Epithelial cell of prostate (primary cell): ENCODE data around the gene DNAJC6.

Experiments used
- DNase-seq: peaks from one replicate; pipeline ENCODE4 v3.0.0-alpha.2; 2011; ENCODE audit warnings: low read depth, low spot score
- H3K27ac ChIP-seq: fragments of 450-650 bp; 2 replicates; pipeline ENCODE4 v1.5.1; 2017; ENCODE audit warnings: mild to moderate bottlenecking

Gene DNAJC6

DNA sequence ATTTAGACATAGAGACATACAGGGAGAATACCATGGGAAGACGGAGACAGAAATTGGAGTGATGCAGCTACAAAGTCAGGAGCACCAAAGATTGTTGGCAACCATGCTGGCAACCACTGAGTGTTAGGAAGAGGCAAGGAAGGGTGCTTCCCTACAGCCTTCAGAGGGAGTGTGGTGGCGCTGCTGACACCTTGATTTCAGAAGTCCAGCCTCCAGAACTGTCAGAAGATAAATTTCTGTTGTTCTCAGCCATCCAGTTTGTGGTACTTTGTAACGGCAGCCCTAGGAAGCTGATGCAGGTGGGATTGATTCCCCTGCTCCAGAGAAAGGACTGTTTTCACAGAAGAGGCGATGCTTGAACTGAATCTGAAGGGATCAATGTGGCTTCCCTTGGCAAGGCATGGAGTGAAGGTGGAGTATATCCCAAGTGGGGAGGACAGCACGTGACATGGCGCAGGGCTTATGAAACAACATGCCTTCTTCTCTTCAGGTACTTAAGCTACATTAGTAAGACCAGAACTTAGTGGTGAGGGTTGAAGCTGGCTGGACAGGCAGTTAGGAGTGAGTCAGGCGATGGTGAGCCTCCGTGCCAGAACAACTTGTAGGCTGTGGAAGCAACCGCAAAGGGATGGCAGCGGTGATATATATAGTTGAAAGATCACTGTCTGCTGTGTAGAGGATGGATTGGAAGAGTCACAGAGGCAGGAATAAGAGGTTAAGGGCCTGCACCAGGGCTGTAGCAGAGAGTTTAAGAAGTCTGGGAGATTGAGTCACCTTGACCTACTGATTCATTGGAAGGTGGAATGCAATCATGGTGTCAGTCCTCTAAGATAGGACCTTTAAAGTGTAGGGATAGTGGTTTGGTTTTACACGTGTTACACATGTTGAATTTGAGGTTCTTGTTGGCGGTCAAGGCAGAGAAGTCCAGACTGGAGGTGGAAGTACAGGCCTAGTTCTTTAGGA lies 113.2 kb downstream of the DNAJC6 start:
- DNase-seq, result no peak
- H3K27ac ChIP-seq, result peak overlapping the region; percentile 98

DNA sequence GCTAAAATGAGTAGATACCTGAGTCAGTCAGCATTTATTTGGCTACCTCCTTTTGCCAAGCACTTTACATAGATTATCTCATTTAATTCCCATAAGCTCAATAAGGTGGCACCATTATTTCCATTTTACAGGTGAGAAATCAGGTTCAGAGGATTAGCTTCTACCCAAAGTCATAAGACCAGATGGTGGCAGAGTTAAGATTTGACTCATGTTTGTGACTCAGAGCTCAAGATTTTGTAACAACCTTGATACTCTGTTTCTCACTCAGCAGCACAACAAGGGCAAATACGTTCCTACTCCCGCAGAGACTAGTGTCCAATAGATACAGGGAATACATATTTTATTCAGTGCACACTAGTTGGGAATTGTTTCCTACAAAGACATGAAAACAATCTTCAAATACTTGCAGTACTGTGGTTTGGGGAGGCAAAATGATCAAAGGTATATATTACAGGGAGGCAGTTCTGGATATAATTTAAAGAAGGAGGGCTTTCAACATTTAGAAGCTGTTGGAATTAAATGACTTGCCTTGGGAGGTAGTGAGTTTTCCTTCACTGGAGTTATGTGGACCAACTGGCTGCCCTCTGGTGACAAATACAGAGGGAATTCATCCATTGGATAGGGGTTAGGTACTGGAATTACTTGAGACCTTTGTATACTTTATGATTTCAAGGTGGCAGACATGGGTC lies 114.7 kb downstream of the DNAJC6 start:
- H3K27ac ChIP-seq, result peak overlapping the region; percentile 98
- peak; percentile 80 for DNase-seq

DNA sequence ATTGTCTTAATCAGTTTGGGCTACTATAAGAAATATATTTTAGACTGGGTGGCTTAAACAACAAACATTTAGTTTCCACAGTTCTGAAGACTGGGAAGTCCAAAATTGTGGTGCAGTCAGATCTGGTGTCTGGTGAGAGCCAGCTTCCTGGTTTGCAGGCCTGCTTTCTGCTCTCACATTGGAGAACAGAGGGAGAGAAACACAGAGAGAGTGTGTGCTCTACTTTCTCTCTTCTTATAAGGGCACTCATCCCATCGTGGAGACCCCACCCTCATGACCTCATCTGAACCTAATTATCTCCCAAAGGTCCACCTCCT lies 115.2 kb downstream of the DNAJC6 start:
- peak overlapping the region; percentile 98 for H3K27ac ChIP-seq
- no peak for DNase-seq

DNA sequence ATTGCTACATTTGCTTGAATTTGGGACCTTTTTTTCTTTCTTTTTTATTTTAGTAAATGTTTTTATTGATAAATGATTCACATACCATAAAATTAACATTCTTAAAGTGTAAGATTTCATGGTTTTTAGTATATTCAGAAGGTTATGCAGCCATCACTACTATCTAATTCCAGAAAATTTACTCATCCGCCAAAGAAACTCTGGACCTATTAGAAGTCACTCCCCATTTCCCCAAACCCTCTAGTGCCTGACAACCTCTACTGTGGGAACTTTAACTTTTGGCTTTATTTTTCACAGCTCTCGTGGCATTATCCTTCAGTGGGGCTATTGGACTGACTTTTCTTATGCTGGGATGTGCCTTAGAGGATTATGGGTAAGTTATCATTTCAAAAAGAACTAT lies 115.7 kb downstream of the DNAJC6 start:
- no peak for DNase-seq
- peak overlapping the region; percentile 98 for H3K27ac ChIP-seq

DNA sequence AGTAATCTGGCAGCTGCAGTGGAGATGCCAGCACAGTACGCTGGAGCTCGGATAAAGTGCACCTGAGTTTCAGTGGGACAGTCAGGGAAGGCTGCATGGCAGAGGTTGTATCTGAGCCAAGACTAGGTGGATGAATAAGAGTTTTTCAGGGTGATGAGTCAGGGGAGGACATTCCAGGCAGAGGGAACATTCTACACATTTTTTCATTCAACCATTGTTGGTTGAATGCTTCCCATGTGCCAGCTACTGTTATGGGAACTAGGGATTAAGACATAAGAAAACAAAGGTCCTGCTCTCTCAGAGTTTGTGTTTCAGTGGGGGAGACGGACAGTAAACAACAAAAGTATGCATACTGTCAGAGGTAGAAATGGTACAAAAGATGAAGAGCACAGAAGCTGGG lies 116.4 kb downstream of the DNAJC6 start:
- peak overlapping the region; percentile 98 for H3K27ac ChIP-seq
- no peak for DNase-seq

DNA sequence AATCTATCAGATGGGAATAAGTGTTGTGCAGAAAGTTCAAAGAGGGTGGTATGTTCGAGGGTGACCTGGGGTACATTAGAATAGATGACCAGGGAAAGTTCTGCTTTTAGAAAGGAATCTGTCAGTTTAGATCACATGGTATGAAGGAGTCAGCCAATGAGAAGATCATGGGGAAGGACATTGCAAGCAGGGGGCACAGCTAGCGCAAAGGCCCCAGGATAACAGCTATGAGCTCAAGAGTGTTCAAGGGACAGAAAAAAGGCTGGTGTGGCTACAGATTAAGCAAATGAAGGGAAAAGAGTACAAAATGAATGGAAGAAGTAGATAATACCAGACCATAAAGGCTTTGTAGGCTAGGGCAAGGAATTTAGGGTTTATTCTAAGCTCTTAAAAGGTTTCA lies 119.7 kb downstream of the DNAJC6 start:
- no peak for DNase-seq
- peak overlapping the region; percentile 74 for H3K27ac ChIP-seq

DNA sequence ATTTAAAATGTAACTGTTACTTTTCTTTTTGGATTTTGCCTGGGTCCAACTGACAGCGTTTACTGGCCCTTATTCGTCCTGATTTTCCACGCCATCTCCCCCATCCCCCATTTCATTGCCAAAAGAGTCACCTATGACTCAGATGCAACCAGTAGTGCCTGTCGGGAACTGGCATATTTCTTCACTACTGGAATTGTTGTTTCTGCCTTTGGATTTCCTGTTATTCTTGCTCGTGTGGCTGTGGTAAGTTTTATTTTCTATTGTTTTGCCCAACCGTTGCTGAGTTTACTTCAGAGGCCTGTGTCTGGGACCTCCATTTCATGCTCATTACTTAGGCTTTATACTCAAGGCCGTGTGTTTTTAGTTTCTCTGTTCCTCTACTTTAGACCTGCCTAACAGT lies 120.5 kb downstream of the DNAJC6 start:
- peak overlapping the region; percentile 74 for H3K27ac ChIP-seq
- no peak for DNase-seq

DNA sequence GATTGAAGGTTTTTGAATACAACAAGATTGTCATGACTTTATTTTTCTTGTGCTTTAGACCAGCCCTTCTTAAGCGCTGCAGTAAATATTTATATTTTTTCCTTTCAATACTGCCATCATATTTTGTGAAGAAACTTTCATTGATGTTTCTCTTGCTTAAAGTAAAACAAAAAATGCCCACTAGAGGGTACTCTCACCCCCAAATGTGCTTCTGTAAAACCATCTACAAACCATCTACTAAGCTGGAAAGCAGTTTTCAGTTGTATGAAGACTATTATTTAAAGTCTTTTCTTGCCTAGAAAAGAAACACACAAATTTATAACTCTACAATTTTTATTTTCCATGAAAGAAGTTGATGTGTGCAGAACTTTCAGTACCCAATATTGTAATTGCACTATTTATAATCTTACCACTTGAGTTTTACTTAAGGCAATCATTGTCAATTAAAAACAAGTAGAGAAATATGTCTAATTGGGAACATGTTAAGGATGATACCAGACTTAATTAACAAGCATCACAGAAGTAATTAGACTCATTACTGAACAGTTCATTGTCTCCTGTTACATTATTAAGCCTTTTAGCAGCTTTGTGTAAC lies 121.9 kb downstream of the DNAJC6 start:
- no peak for DNase-seq

DNA sequence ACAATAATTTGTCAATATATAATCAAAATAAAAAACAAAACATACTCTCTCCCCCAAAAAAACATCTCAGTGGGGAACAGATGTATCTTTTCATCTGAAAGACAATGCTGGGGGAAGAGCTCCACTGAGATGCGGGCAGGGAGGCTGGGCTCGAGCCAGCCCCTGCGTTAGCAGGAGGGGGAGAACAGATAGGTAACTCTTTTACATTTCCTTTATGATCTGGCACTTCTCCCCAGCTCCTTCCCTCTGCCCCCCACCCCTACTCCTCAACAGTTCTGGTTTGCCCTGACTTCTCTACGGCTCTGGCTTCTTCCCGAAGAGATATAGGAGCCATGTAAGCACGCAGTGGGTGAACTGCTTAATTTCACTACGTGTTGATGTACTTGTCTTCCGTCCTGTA lies 123.6 kb downstream of the DNAJC6 start:
- DNase-seq, result no peak
- no peak overlapping the region for H3K27ac ChIP-seq

More for the DNA sequence above, 121.9 kb downstream of the DNAJC6 start:
- H3K27ac ChIP-seq, result no peak overlapping the region

DNA sequence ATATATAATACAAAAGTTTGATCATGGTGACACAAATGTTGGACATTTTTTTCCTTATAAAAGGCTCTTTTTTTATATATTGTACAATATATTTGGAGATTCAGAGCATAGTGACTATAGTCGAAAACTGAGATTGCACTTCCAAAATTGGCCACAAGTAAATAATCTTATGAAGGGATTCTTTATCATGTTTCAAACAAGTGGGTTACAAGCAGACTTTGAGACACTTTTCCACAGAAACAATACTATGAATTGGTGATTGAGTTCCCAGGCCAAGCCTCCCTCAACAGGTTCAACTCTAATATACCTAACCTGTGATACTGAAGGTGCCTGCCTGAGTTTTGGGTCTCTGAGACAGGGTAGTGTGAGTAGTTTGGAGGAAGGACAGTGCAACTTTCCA lies 124.9 kb downstream of the DNAJC6 start:
- DNase-seq, result no peak
- peak overlapping the region; percentile 26 for H3K27ac ChIP-seq

DNA sequence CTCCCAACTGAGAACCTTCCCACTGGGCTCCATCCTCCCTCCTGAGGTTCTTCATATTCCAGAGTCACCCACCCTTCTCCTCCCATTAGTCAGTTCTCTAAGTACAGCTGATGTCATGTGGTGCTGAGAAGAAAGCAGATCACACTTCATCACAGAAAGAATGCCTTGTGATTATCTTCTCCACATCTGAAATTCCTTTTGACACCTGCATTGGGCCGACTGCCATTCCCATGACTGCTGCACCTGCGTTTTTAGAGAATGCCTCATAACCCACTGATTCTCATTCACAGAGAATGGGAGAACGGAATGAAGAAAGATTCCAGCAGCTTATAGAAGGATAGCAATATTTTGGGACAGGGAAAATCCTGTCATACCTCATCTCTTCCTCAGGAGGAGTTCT lies 125.4 kb downstream of the DNAJC6 start:
- peak overlapping the region; percentile 26 for H3K27ac ChIP-seq
- no peak for DNase-seq

DNA sequence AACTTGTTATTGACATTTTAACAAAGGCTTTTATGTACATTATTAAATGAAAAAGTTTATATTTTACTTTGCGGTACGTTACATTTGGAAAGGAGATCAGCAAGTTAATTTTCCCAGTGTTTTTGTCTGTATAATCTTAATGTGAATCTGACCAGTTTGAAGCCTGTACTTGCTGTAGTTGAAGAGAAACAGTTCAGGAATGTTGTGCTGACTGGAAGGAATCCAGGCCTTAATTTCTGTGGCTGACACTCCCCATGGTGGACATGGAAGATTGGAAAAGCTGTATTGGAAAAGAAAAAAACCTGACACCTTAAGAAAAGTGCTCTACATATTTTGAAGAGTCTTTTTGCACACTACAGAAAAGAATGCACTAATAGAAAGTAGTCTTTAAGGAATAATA lies 126.6 kb downstream of the DNAJC6 start:
- DNase-seq, result no peak
- H3K27ac ChIP-seq, result peak overlapping the region; percentile 26

DNA sequence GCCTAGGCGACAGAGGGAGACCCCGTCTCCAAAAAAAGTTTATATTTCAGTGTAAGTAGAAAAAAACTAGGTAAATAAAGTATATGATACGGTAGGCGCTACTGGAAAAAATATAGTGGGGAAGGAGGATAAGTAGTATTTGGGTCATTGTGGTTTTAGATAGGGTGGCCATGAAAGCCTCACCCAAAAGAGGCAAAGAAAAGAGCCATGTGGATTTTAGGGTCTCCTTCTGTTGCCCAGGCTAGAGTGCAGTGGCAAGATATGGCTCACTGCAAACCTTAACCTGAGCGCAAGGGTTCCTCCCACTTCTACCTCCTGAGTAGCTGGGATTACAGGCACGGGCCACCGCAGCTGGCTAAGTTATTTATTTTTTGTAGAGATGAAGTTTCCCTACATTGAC lies 128.3 kb downstream of the DNAJC6 start:
- no peak for DNase-seq
- H3K27ac ChIP-seq, result no peak overlapping the region

DNA sequence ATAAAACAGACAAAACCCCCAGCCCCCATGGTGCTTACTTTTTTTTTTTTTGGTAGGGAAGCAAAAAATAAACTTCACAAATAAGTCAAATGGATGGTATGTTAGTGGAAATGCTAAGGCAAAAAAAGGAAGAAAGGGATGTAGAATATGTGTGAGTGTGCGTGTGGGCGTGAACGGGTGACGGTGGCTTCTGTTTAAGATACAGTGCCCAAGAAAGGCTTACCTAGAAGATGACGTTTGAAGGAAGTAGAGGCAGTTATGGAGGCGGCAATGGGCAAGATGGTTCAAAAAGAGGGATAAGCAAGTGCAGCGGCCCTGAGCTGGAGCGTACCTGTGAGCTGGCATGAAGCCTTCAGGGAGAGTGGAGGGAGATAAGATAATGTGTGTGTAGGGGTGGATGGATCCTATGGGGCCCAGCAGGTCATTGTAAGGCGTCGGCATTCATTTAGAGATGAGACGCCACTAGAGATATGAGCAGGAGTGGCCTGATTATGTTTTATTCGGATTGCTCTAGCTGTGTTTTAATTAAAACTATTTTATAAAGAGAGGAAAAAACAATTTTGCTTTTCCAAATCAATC lies 131.1 kb downstream of the DNAJC6 start:
- no peak for DNase-seq
- no peak overlapping the region for H3K27ac ChIP-seq

DNA sequence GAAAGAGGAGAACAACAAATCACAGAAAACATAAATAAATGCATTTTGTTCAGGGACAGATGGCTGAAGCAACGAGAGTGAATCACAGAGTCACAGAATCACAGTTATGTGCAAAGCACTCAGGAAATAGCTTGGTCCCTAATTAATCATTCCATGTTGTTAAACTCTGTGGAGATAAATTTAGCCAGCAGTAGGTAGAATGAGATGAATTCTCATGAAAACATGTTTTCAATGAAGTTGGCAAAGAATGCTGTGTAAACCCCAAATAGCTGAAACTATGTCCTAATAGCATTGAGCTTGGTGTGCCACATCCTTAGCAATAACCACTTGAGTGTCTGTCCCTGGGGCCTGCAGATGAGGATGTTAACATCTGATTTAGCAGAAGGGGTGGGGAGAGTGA lies 131.6 kb downstream of the DNAJC6 start:
- no peak for DNase-seq
- H3K27ac ChIP-seq, result no peak overlapping the region

DNA sequence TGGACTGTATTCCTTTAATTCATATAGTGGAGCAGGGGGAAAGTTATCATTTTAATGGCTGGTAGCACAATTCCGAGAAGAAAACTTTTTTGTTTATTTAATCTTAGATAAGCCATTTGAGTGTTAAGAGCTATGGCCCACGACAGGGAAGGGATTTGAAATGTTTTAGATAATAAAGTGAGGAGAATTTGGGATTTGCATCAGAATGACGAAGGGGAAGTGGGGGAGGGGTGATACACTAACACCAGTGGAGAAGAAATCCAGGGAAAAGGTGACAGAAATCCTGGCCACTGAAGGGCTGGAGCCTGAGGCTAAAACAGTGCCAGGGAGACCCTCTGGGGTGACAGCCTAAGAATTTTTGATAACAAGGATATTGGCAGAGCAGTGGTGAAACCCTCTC lies 132.1 kb downstream of the DNAJC6 start:
- no peak overlapping the region for H3K27ac ChIP-seq
- DNase-seq, result no peak

DNA sequence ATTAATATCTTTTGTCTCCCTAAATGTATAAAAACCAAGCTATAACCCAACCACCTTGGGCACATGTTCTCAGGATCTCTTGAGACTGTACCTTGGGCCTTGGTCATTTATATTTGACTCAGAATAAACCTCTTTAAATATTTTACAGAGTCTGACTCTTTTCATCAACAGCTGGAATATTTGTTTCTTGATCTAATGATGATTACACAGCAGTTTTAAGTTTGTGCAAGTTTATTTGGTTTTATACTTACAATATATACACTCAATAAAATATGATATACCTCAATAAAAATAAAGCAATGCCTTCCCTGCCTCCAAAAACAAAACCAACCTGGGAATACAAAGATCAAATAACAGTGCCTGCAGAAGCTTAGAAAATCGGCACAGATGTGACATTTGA lies 133.1 kb downstream of the DNAJC6 start:
- DNase-seq, result no peak

DNA sequence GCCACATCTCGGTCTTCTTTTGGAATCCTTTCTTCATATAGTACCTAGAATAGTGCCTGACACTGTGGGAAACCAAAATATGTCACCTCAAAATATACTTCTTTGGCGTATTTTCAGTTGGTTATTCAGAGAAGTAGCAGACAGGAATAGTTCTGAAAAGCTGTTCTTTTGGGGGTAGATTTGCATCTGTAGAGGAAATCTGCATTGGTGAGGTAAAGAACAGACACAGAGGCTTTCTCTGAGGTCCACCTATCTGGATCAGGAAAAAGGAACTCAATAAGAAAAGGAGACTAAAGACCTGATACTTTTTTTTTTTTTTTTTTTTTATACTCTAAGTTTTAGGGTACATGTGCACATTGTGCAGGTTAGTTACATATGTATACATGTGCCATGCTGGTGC lies 134.3 kb downstream of the DNAJC6 start:
- DNase-seq, result no peak
- no peak overlapping the region for H3K27ac ChIP-seq

More for the DNA sequence above, 133.1 kb downstream of the DNAJC6 start:
- no peak overlapping the region for H3K27ac ChIP-seq

DNA sequence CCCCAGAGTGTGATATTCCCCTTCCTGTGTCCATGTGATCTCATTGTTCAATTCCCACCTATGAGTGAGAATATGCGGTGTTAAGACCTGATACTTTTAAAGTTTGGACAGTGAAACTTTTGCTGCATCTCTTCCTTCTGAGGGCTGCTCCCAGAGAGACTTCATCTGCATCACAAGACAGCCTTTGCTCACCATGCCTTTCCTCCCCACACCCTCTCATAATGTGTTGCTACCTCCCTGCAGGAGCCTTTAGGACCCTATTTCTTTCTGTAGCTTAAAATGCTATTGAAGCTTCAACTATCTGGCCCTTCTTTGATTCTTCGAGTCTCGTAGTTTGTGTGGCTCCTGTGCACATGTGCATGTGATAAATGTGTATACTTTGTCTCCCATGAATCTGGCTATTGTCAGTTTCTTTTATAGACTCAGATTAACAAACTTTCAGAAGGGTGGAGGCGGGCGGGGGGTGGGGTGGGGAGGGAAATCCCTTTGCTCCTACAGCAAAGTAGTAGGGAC lies 134.8 kb downstream of the DNAJC6 start:
- DNase-seq, result no peak

DNA sequence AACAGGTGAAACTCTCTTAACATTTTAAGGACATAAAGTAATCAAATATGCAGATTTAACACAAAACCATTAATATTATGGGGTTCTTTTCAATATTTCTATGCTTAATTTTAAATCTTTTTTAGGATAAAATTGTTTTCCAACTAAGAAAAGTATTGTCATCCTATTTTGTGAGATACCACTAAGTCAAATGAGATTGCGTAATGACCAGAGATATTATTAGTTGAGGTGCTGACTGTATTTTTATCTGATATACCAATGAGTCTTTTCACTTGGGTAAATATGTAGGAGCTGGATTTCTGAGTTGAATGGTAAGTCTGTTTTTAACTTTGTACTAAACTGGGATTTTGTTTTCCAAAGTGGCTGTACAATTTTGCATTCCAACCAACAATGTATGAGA lies 136.5 kb downstream of the DNAJC6 start:
- DNase-seq, result no peak
- no peak overlapping the region for H3K27ac ChIP-seq

More for the DNA sequence above, 134.8 kb downstream of the DNAJC6 start:
- H3K27ac ChIP-seq, result no peak overlapping the region
